Lower leg skin (tissue), 4 donors: Measurements from ENCODE around the gene PODXL2. TPM values are rescaled to one million over a fixed set of nuclear protein-coding genes. Genes with fewer than 3 reads are reported as not detected.

Experiments
- DNase-seq, 2 donors: peaks; one replicate each; pipeline ENCODE4 v3.0.0-alpha.2; 2019; ENCODE audit warnings: low spot score in 2 of 2
- H3K4me3 ChIP-seq: fragments of 200-600 bp; sonication (generic); 2 replicates; pipeline ENCODE4 v1.5.1; 2017; ENCODE audit warnings: mild to moderate bottlenecking, low read depth; ENCODE audit not compliant: poor library complexity, severe bottlenecking
- CTCF ChIP-seq, 3 donors: fragments of 450-650 bp; IDR thresholded peaks; one replicate each; pipeline ENCODE4 v1.5.1; 2016; ENCODE audit warnings: antibody characterized with exemption in 3 of 3, mild to moderate bottlenecking in 3 of 3, moderate library complexity in 2 of 3
- POLR2A ChIP-seq, 2 donors: fragments of 450-650 bp; IDR thresholded peaks; one replicate each; pipeline ENCODE4 v1.6.1; 2016 to 2017; ENCODE audit warnings: antibody characterized with exemption in 2 of 2, mild to moderate bottlenecking in 1 of 2, moderate library complexity in 1 of 2
- WGBS, 2 donors: methylation state at CpG; one replicate each; pipeline ENCODE4 v1.1.5; 2018; 5-methylcytosine and 5-hydroxymethylcytosine counted together
- intact Hi-C: fragments of 100-400 bp; cut with DNase I; formaldehyde crosslinking; loops from one replicate; pipeline ENCODE4 v1.15.0; 2023; ENCODE audit warnings: low total_unique reads
- total RNA-seq, 4 donors: library from RNA; depleted of rRNA; stranded (reverse); fragments of >200 nt; gene quantifications; one replicate each; pipeline ENCODE4 v1.1.0, GENCODE V29; 2016

The PODXL2 gene, protein sequence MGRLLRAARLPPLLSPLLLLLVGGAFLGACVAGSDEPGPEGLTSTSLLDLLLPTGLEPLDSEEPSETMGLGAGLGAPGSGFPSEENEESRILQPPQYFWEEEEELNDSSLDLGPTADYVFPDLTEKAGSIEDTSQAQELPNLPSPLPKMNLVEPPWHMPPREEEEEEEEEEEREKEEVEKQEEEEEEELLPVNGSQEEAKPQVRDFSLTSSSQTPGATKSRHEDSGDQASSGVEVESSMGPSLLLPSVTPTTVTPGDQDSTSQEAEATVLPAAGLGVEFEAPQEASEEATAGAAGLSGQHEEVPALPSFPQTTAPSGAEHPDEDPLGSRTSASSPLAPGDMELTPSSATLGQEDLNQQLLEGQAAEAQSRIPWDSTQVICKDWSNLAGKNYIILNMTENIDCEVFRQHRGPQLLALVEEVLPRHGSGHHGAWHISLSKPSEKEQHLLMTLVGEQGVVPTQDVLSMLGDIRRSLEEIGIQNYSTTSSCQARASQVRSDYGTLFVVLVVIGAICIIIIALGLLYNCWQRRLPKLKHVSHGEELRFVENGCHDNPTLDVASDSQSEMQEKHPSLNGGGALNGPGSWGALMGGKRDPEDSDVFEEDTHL
- total RNA-seq = 10 to 100 TPM in 2 of 4 donors, 1 to 10 TPM in 2; 7.1 to 14.5 (median 9.2) TPM

- intact Hi-C loops = no loop called here
- DNase-seq = no peak
- TF ChIP-seq CTCF (IDR thresholded peaks at IDR 0.05) = no peak
- TF ChIP-seq POLR2A (IDR thresholded peaks at IDR 0.05) = no peak
- H3K4me3 ChIP-seq = no peak within 1 kb of the TSS
- 20 to 21% methylated on average over 15 to 18 of the region's 105 CpGs for WGBS, 2 donors
Measured at GRCh38 chr3:127628788-127629466, at the start of gene PODXL2. PODXL2 (plus strand) TSS chr3:127629185; CDS start chr3:127629220, 35 bp downstream.

GRCh38 chr3:127580327-127581060, 48.5 kb upstream of the PODXL2 start:
- TF ChIP-seq POLR2A (IDR thresholded peaks at IDR 0.05) (no peak), CTCF (IDR thresholded peaks at IDR 0.05) (no peak)
- H3K4me3 ChIP-seq = no peak overlapping the region
- intact Hi-C loops = no loop called here
- DNase-seq = no peak
- WGBS, 2 donors = 74 to 91% methylated on average over 7 to 11 of the region's 11 CpGs

DNA sequence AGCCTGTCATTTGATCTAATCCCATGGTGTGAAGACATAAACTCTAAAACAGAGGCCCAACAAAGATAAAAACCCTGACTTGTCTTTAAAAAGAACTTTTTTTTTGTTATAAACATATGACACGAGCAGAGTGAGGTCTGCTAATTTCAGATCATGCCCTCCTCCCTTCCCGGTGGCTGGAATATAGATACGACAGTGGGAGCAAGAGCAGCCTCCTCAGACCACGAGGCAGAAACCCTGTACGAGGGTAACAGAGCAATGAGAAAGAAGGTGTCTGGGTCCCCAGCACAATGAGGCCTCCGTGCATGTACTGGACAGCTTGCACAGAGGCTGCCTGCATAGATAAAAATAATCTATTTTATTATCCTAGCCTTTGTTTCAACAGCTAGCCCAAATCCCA, 44.3 kb upstream of the PODXL2 start:
- WGBS, 2 donors = 93 to 94% methylated on average over 6 of the region's 6 CpGs
- TF ChIP-seq CTCF (IDR thresholded peaks at IDR 0.05) = no peak
- TF ChIP-seq POLR2A (IDR thresholded peaks at IDR 0.05) = no peak
- no peak overlapping the region for H3K4me3 ChIP-seq
- DNase-seq = no peak
- intact Hi-C loops = no loop called here

DNA sequence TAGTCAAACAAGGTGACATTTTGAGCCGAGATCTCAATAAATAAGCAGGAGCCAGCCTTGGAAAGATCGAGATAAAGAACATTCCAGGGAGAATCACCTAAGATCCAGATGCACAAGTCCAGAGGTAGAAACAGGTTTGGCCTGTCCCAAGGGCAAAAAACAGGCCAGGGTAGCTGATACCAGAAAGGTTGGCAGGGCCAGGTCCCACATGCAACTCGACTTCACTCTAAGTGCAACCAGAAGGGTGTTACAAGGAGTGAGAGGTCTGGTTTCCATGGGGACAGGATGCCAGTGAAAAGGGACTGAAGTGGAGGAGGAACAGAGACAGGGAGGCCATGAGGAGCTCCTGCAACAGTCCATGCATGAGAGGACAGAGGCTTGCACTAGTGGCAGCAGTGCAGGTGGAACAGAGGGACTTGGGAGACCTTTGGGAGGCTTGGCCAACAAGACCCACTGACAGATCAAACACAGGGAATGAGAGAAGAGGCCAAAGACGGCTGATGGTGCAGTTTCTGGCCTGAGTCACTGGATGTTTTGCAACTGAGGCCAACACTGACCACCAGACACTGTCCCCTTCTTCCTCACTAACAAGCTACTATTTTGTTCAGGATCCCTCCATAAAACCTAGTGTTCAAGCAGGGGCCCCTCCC, 43.7 kb upstream of the PODXL2 start:
- 60 to 62% methylated on average over 4 of the region's 4 CpGs for WGBS, 2 donors
- intact Hi-C loops = no loop called here
- DNase-seq = no peak
- TF ChIP-seq POLR2A (IDR thresholded peaks at IDR 0.05) (no peak), CTCF (IDR thresholded peaks at IDR 0.05) (no peak)
- H3K4me3 ChIP-seq = no peak overlapping the region

GRCh38 chr3:127585813-127586413, 43.1 kb upstream of the PODXL2 start:
- intact Hi-C loops = no loop called here
- no peak overlapping the region for H3K4me3 ChIP-seq
- DNase-seq = no peak
- TF ChIP-seq CTCF (IDR thresholded peaks at IDR 0.05) (no peak), POLR2A (IDR thresholded peaks at IDR 0.05) (no peak)
- 87 to 89% methylated on average over 6 of the region's 6 CpGs for WGBS, 2 donors
